Measurements from ENCODE around the gene PXMP2. TPM values are rescaled to one million over a fixed set of nuclear protein-coding genes. Genes with fewer than 3 reads are reported as not detected.

Gene PXMP2
- total and polyA plus RNA-seq, 2 of the 8 experiments (the other 6 are each of a cell fraction or from before 2014, with no cell fraction given): 13.8 to 15.1 TPM

GRCh38 chr12:132723015-132723763 lies 35.8 kb downstream of the PXMP2 start (continued):
- TF ChIP-seq CHD7 (IDR thresholded peaks at IDR 0.05; ENCODE audit: insufficient replicate concordance, low read length): no peak
- TF ChIP-seq TAF7 (optimal IDR thresholded peaks at IDR 0.05; ENCODE audit: borderline replicate concordance, low read depth, low read length): no peak
- TF ChIP-seq JUN (IDR thresholded peaks at IDR 0.05; ENCODE audit: low read depth, low read length): no peak
- no peak for TF ChIP-seq BCL11A (IDR thresholded peaks at IDR 0.05; ENCODE audit: low read depth in 2 of 2, low read length in 2 of 2)
- no peak for TF ChIP-seq FOSL1 (IDR thresholded peaks at IDR 0.05; ENCODE audit: insufficient read depth, low read depth, low read length)
- TF ChIP-seq USF2 (IDR thresholded peaks at IDR 0.05; ENCODE audit: low read length): no peak
- no peak for TF ChIP-seq POLR2A (IDR thresholded peaks at IDR 0.05; ENCODE audit: control extremely low read depth in 1 of 2, low read depth in 2 of 2, low read length in 2 of 2)
